ENCODE results near the gene VSIG2. TPM values are rescaled to one million over a fixed set of nuclear protein-coding genes. Genes with fewer than 3 reads are reported as not detected.

Gene VSIG2
- total and polyA plus RNA-seq, 10 of the 15 experiments (the other 5 are each of a cell fraction or from before 2014, with no cell fraction given) = 0.13 to 0.31 (median 0.15) TPM; not detected in 5

DNA sequence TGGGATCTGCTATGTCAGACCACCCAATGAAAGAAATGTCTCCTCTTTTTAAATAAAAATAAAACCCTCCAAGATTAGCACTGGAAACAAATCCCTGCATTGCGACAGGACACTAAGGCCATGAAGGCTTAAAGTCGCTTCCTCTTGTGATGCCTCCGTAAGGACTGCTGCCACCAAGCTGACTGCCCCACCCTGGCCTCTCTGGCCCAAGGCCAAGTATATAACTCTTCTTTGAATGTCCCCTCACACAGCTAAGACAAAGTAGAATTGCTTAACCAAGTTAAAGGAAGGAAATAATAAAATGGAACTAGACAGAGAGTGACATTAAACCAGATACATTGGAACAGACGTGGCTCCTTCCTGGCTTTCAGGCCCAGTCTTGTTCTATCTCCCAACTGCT is 19.8 kb downstream of the VSIG2 start (continued):
- TF ChIP-seq, protein P1, sequence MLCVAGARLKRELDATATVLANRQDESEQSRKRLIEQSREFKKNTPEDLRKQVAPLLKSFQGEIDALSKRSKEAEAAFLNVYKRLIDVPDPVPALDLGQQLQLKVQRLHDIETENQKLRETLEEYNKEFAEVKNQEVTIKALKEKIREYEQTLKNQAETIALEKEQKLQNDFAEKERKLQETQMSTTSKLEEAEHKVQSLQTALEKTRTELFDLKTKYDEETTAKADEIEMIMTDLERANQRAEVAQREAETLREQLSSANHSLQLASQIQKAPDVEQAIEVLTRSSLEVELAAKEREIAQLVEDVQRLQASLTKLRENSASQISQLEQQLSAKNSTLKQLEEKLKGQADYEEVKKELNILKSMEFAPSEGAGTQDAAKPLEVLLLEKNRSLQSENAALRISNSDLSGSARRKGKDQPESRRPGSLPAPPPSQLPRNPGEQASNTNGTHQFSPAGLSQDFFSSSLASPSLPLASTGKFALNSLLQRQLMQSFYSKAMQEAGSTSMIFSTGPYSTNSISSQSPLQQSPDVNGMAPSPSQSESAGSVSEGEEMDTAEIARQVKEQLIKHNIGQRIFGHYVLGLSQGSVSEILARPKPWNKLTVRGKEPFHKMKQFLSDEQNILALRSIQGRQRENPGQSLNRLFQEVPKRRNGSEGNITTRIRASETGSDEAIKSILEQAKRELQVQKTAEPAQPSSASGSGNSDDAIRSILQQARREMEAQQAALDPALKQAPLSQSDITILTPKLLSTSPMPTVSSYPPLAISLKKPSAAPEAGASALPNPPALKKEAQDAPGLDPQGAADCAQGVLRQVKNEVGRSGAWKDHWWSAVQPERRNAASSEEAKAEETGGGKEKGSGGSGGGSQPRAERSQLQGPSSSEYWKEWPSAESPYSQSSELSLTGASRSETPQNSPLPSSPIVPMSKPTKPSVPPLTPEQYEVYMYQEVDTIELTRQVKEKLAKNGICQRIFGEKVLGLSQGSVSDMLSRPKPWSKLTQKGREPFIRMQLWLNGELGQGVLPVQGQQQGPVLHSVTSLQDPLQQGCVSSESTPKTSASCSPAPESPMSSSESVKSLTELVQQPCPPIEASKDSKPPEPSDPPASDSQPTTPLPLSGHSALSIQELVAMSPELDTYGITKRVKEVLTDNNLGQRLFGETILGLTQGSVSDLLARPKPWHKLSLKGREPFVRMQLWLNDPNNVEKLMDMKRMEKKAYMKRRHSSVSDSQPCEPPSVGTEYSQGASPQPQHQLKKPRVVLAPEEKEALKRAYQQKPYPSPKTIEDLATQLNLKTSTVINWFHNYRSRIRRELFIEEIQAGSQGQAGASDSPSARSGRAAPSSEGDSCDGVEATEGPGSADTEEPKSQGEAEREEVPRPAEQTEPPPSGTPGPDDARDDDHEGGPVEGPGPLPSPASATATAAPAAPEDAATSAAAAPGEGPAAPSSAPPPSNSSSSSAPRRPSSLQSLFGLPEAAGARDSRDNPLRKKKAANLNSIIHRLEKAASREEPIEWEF (IDR thresholded peaks at IDR 0.05; ENCODE audit: insufficient replicate concordance, low read depth, low read length) = no peak
- TF ChIP-seq, protein P2, sequence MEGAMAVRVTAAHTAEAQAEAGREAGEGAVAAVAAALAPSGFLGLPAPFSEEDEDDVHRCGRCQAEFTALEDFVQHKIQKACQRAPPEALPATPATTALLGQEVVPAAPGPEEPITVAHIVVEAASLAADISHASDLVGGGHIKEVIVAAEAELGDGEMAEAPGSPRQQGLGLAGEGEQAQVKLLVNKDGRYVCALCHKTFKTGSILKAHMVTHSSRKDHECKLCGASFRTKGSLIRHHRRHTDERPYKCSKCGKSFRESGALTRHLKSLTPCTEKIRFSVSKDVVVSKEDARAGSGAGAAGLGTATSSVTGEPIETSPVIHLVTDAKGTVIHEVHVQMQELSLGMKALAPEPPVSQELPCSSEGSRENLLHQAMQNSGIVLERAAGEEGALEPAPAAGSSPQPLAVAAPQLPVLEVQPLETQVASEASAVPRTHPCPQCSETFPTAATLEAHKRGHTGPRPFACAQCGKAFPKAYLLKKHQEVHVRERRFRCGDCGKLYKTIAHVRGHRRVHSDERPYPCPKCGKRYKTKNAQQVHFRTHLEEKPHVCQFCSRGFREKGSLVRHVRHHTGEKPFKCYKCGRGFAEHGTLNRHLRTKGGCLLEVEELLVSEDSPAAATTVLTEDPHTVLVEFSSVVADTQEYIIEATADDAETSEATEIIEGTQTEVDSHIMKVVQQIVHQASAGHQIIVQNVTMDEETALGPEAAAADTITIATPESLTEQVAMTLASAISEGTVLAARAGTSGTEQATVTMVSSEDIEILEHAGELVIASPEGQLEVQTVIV (IDR thresholded peaks at IDR 0.05; ENCODE audit: borderline replicate concordance, partially characterized antibody) = no peak
- no peak for TF ChIP-seq NFYA (IDR thresholded peaks at IDR 0.05; ENCODE audit: borderline replicate concordance, low read depth, low read length)
- no peak for TF ChIP-seq EED (IDR thresholded peaks at IDR 0.05; ENCODE audit: low read depth)
- TF ChIP-seq MYB (IDR thresholded peaks at IDR 0.05; ENCODE audit: borderline replicate concordance, low read depth, low read length) = no peak
- no peak for TF ChIP-seq WRNIP1 (IDR thresholded peaks at IDR 0.05; ENCODE audit: borderline replicate concordance, low read depth, low read length)
- no peak for TF ChIP-seq CBX5 (IDR thresholded peaks at IDR 0.05; ENCODE audit: low read depth)
- TF ChIP-seq EGR1 (IDR thresholded peaks at IDR 0.05; ENCODE audit: borderline replicate concordance in 1 of 2, low read depth in 2 of 2, low read length in 2 of 2) = no peak
- TF ChIP-seq SIN3A (IDR thresholded peaks at IDR 0.05; ENCODE audit: low read depth, low read length) = no peak
- no peak for TF ChIP-seq PAX8 (IDR thresholded peaks at IDR 0.05)
